Skeletal muscle tissue (tissue), 4 donors: ENCODE data around the gene MEDAG. TPM values are rescaled to one million over a fixed set of nuclear protein-coding genes. Genes with fewer than 3 reads are reported as not detected.

Experiments
- H3K27ac ChIP-seq: one replicate; pipeline ENCODE4 v1.7.0; 2013; ENCODE audit warnings: mild to moderate bottlenecking, low read depth, low read length, inconsistent platforms
- H3K27me3 ChIP-seq, 3 donors: one replicate each; pipeline ENCODE4 v1.7.0; 2013; ENCODE audit warnings: low read length in 3 of 3; ENCODE audit not compliant: control insufficient read depth in 3 of 3, insufficient read depth in 3 of 3
- H3K36me3 ChIP-seq, 3 donors: one replicate each; pipeline ENCODE4 v1.7.0; 2013; ENCODE audit warnings: low read length in 3 of 3; ENCODE audit not compliant: control insufficient read depth in 3 of 3, insufficient read depth in 3 of 3
- H3K4me1 ChIP-seq, 3 donors: one replicate each; pipeline ENCODE4 v1.7.0; 2013; ENCODE audit warnings: low read length in 3 of 3, mild to moderate bottlenecking in 3 of 3; ENCODE audit not compliant: control insufficient read depth in 3 of 3, insufficient read depth in 3 of 3
- H3K4me3 ChIP-seq, 3 donors: one replicate each; pipeline ENCODE4 v1.7.0; 2013; ENCODE audit warnings: low read length in 3 of 3
- H3K9ac ChIP-seq, 3 donors: one replicate each; pipeline ENCODE4 v1.7.0; 2013; ENCODE audit warnings: low read length in 3 of 3, mild to moderate bottlenecking in 3 of 3, moderate library complexity in 2 of 3, low read depth in 1 of 3
- H3K9me3 ChIP-seq, 3 donors: one replicate each; pipeline ENCODE4 v1.7.0; 2013; ENCODE audit warnings: low read length in 3 of 3; ENCODE audit not compliant: control insufficient read depth in 3 of 3
- total RNA-seq: library from RNA; depleted of rRNA; stranded (reverse); fragments of >200 nt; gene quantifications from one replicate; pipeline ENCODE4 v1.2.3, GENCODE V29; 2014
- donor health status: Osteomylitis.

Gene MEDAG
- total RNA-seq, 1 donor from 2014 or later = 11.5 TPM

DNA sequence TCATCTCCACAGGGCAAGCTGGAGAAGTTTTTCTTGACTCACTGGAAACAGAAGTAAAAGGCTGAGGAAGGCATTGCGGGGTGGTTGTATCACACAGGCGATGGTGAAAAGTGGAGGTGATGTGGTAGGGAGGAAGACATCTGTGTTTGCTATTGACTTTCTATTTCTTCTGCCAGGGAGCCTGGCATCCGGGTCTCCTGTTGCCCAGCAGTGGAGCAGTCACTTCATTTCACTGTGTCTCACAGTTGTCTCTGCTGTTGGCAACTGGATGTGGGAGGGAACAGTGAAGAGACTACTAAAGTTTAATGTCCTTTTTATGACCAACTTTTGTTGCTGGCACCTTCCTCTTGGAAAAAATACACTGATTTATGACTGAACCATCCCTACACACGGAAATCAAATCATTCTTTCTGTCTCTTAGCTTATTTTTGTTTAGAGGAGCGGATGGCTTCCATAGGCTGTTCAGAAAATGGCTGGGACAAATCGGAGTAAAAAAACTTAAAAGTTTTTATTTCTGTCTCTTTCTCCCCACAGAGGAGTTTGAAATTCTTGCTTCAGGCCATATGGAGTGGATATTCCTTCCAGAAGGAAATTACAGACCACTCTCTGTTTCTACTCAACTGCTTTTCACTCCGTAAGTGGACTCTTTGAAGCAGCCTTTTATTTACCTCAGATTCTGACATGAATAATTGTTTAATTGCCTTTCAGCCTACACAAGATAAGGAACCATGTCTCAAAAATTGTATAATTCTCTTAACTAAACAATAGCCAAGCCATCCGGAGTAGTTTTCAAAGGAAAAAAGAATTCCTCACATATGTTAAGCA is 23.8 kb upstream of the MEDAG start:
- Histone ChIP-seq H3K27ac (peak overlapping the region; percentile 20), H3K4me3 (no peak overlapping the region), H3K9ac (no peak overlapping the region), H3K9me3 (no peaks in the 10 kb centered on the region), H3K36me3 (no peaks in the 10 kb centered on the region), H3K4me1 (peaks cover 5 to 10% (median 7%) of the 10 kb centered on the region in 3 donors), H3K27me3 (peaks cover 0 to 5% (median 0%) of the 10 kb centered on the region in 3 donors)

DNA sequence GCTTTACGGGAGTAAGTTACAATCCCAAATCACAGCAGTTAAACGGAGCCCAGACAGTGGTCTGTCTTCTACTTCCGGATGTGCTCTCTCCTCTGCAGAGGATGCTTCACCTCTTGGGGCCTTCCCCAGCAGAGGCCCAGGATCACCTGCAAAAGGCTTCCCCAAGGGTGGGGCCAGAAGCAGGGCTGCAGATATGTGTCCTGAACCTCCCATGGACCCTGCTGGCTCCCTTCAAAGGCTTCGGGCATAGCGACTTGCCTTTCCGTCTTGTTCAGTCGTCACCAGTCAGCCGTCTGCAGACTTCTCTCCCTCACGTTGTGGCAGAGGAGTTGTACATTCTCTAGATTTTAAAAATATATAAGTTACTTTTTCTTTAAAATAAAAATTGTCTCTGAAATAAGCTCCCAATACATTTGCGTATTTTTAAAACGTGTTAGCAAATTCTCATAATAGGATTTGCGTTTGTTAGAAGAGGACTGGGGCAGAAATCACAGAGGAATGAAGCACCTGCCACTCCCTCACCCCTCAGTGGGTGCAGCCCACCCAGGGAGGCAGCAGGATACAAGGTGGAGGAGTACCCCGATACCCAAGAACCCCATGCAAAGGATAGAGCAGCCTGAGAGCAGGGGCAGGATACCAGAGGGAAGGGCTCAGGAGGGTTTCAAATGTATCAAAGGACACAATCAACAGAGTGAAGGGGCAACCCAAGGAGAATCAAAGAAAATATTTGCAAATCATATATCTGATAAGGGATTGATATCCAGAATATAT is 22.9 kb upstream of the MEDAG start:
- no peaks in the 10 kb centered on the region for H3K36me3 ChIP-seq
- no peak overlapping the region for H3K9ac ChIP-seq
- peaks cover 5 to 10% (median 7%) of the 10 kb centered on the region in 3 donors for H3K4me1 ChIP-seq
- no peak overlapping the region for H3K4me3 ChIP-seq
- H3K27ac ChIP-seq = no peak overlapping the region
- H3K27me3 ChIP-seq = peaks cover 0 to 5% (median 0%) of the 10 kb centered on the region in 3 donors
- H3K9me3 ChIP-seq = no peaks in the 10 kb centered on the region

DNA sequence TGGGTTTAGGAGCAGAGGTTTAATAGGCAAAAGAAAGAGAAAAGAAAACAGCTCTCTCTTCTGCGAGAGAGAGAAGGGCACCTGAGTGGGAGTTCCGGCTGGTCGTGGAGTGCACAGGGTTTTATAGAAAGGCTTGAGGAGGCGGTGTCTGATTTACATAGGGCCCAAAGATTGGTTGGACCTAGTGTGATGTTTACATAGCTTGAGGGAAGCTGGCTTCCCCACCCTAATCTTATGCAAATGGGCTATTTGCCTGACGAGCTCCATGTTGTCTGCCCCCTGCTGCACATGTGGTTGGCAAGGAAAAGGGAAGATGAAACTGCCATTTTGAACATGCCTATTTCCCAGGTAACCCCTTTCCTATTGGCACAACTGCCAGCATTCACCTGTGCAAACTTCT is 21.5 kb upstream of the MEDAG start:
- Histone ChIP-seq H3K9ac (no peak overlapping the region), H3K4me3 (no peak overlapping the region), H3K27me3 (peaks cover 0 to 5% (median 0%) of the 10 kb centered on the region in 3 donors), H3K4me1 (peaks cover 4 to 9% (median 7%) of the 10 kb centered on the region in 3 donors), H3K9me3 (peaks cover 0 to 3% (median 0%) of the 10 kb centered on the region in 3 donors), H3K36me3 (no peaks in the 10 kb centered on the region), H3K27ac (no peak overlapping the region)

GRCh38 chr13:30889196-30889690 is 16.8 kb upstream of the MEDAG start:
- Histone ChIP-seq H3K9ac (no peak overlapping the region), H3K27ac (no peak overlapping the region), H3K27me3 (no peaks in the 10 kb centered on the region), H3K4me1 (no peaks in the 10 kb centered on the region), H3K36me3 (no peaks in the 10 kb centered on the region), H3K9me3 (peaks cover 0 to 3% (median 0%) of the 10 kb centered on the region in 3 donors), H3K4me3 (no peak overlapping the region)

DNA sequence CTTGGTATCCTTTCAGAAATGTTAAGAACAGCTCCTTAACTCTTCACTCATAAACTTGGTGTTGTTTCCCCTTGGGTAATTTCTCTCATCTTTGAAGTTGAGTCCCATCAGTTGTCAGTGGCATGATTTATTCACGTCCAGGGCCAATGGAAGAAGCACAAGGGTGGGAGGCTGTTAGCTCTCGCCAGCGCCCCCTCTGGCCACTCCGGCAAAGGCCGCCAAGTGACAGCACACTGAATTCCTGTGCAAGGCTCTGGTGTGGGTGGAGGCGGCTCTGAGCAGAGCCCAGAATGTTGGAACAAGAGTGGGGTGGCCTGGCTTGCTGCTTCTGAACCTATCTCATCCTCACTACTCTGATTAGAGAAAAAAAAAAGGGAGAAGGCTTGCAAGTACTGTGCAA is 13.1 kb upstream of the MEDAG start:
- H3K36me3 ChIP-seq = no peaks in the 10 kb centered on the region
- H3K27ac ChIP-seq = no peak overlapping the region
- H3K27me3 ChIP-seq = no peaks in the 10 kb centered on the region
- H3K9ac ChIP-seq = no peak overlapping the region
- no peak overlapping the region for H3K4me3 ChIP-seq
- H3K4me1 ChIP-seq = no peaks in the 10 kb centered on the region
- peaks cover 0 to 3% (median 0%) of the 10 kb centered on the region in 3 donors for H3K9me3 ChIP-seq

DNA sequence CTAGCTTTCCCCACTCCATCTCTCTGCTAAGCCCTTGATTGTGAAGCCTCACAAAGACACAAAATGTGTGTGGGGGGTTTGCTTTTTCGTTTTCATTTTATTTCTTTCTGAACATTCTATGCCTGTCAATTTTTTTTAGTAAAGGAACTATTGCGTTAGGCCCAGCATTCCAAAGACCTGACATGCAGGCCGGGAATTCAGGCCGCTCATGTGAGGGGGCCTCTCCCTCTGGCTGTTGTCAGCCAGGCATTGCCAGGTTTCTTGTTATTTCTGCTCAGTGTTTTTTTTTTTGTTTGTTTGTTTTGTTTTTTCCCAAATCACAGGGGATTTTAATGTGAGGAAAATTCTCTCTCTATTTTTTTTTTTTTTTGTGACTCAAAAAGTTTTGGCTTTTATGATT is 10.3 kb upstream of the MEDAG start:
- no peak overlapping the region for H3K4me3 ChIP-seq
- H3K9ac ChIP-seq = no peak overlapping the region
- H3K27ac ChIP-seq = peak overlapping the region; percentile 44
- peaks cover 11 to 16% (median 13%) of the 10 kb centered on the region in 3 donors for H3K4me1 ChIP-seq
- H3K36me3 ChIP-seq = no peaks in the 10 kb centered on the region
- no peaks in the 10 kb centered on the region for H3K27me3 ChIP-seq
- H3K9me3 ChIP-seq = no peaks in the 10 kb centered on the region

DNA sequence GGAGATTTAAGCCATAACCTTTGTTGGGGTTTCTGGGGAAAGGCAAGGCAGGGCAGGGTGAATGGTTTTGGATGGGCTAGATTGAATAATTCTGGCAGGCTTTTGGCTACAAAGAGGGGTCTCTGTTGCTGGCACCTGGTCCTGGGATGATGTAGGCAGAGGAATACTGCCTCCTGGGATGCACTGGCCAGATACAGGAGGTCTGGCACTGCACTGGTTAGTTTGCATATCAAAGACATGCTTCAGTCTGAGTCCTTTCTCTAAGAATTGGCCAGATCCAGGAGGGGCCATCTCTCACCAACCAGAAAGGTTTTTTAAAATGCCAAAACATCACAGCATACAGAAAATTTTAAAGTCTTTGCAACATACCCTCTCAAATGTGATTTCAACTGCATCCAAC is 8.0 kb upstream of the MEDAG start:
- peak overlapping the region; percentile 61 for H3K27ac ChIP-seq
- peaks cover 11 to 16% (median 13%) of the 10 kb centered on the region in 3 donors for H3K4me1 ChIP-seq
- H3K27me3 ChIP-seq = no peaks in the 10 kb centered on the region
- H3K9ac ChIP-seq = no peak overlapping the region
- H3K4me3 ChIP-seq = no peak overlapping the region
- no peaks in the 10 kb centered on the region for H3K9me3 ChIP-seq
- H3K36me3 ChIP-seq = no peaks in the 10 kb centered on the region

DNA sequence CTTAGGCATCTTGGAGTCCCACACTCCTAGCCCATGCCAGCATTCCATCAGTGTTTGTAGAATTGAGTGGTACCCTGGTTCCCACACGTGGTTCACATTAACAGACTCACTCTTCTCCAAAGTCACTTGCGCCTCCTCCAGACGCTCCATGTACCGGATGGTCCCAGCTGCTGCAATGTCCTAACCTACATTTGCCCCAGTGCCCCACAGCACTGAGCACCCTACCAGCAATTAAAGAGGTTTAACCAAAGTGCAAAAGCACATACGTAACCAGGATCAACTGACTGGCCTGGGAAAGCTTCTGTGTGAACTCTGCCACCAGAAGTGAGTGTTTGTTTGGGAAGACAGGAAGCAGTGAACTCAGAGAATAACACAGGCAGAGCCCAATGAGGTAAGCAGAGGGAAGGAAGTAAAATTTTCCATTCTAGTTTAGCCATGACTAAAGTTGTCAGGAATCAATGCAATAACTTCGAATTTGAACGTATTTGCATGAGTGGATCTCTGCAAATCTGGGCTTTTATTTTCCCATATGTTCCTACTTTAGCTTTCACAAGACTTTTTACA is 7.3 kb upstream of the MEDAG start:
- Histone ChIP-seq H3K4me3 (no peak overlapping the region), H3K9me3 (no peaks in the 10 kb centered on the region), H3K27me3 (no peaks in the 10 kb centered on the region), H3K36me3 (no peaks in the 10 kb centered on the region), H3K4me1 (peaks cover 11 to 16% (median 13%) of the 10 kb centered on the region in 3 donors), H3K9ac (no peak overlapping the region), H3K27ac (peak overlapping the region; percentile 61)

DNA sequence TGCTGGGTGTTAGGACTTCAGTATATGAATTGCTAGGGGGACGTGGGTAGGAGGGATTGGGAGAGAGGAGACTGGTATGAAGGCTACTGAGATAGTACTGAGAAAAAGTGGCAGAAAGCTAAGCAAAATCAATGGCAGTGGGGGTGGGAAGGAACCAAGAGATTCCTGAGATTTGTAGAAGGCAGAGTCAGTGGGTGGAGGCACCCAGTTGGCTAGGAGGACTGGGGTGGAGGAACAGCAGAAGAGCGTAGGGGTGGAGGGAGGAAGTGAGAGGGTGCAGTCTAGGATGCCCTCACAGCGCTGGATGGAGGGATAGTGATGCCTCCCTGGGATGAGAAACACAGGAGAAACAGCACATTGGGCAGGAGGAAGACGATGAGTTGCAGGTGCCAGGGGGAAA is 5.6 kb upstream of the MEDAG start:
- H3K9me3 ChIP-seq = no peaks in the 10 kb centered on the region
- no peak overlapping the region for H3K4me3 ChIP-seq
- peaks cover 9 to 12% (median 11%) of the 10 kb centered on the region in 3 donors for H3K27me3 ChIP-seq
- H3K27ac ChIP-seq = no peak overlapping the region
- H3K4me1 ChIP-seq = peaks cover 13 to 17% (median 15%) of the 10 kb centered on the region in 3 donors
- H3K36me3 ChIP-seq = no peaks in the 10 kb centered on the region
- no peak overlapping the region for H3K9ac ChIP-seq
